C4-2B (cell line): ENCODE data around the gene PPEF2.

Source experiments
- CTCF ChIP-seq: fragments of 450-650 bp; conservative IDR thresholded peaks from 2 replicates; pipeline ENCODE4 v1.5.1; 2017; ENCODE audit warnings: mild to moderate bottlenecking
- ZFX ChIP-seq: fragments of 450-650 bp; IDR thresholded peaks from 2 replicates; pipeline ENCODE4 v1.6.1; 2017

GRCh38 chr4:75916091-75916661 lies 13.9 kb upstream of the PPEF2 start:
- TF ChIP-seq CTCF (peak; percentile 86), ZFX (no peak)
